GM04504 (cell line): ENCODE measurements around the gene P4HTM.
A peak's percentile ranks its signal among the peaks of the same experiment; 100 is the strongest.

Source experiments
- DNase-seq: peaks from one replicate; pipeline ENCODE4 v3.0.0-alpha.2; 2012; ENCODE audit warnings: low read depth

Gene P4HTM

GRCh38 chr3:48983096-48983495 lies 6.9 kb upstream of the P4HTM start:
- no peak for DNase-seq

GRCh38 chr3:48984663-48985062 lies 5.4 kb upstream of the P4HTM start:
- DNase-seq: no peak

GRCh38 chr3:48985831-48986376 lies 4.1 kb upstream of the P4HTM start:
- no peak for DNase-seq

- no peak for DNase-seq
Observed at GRCh38 chr3:48989126-48989795, 780 bp upstream of the P4HTM start.

- no peak for DNase-seq
Observed at GRCh38 chr3:48990636-48991469, 812 bp downstream of the P4HTM start.

GRCh38 chr3:48991851-48992545 lies 2.0 kb downstream of the P4HTM start:
- no peak for DNase-seq

- no peak for DNase-seq
Observed at GRCh38 chr3:48993834-48994233, 3.8 kb downstream of the P4HTM start.

GRCh38 chr3:48996640-48997039 lies 6.6 kb downstream of the P4HTM start:
- no peak for DNase-seq

GRCh38 chr3:48997102-48997635 lies 7.1 kb downstream of the P4HTM start:
- DNase-seq: no peak

GRCh38 chr3:48997714-48998637 lies 7.9 kb downstream of the P4HTM start:
- DNase-seq: no peak

- DNase-seq: no peak
Observed at GRCh38 chr3:48999085-48999858, 9.2 kb downstream of the P4HTM start.

GRCh38 chr3:49001155-49001554 lies 11.1 kb downstream of the P4HTM start:
- no peak for DNase-seq

- DNase-seq: no peak
Observed at GRCh38 chr3:49004352-49005302, 14.6 kb downstream of the P4HTM start.

- DNase-seq: no peak
Observed at GRCh38 chr3:49005303-49005680, 15.3 kb downstream of the P4HTM start.

GRCh38 chr3:49005998-49006397 lies 16.0 kb downstream of the P4HTM start:
- no peak for DNase-seq

GRCh38 chr3:49006408-49007067 lies 16.5 kb downstream of the P4HTM start:
- DNase-seq: no peak

- DNase-seq: peak; percentile 94
Observed at GRCh38 chr3:49007068-49007770, 17.2 kb downstream of the P4HTM start, which contains the start of gene WDR6. Gene WDR6 (plus strand): TSS chr3:49007391. CDS start chr3:49007432, 41 bp downstream.
